HTR-8/SVneo (cell line): ENCODE data around the gene ADGRV1.
"Not testable (repeated sequence)": the region's sequence is repeated elsewhere in the genome, so short reads cannot be mapped to it uniquely, and the experiment has no call there.

ENCODE experiments used
- DNase-seq: peaks from one replicate; pipeline ENCODE4 v3.0.0; 2011; ENCODE audit warnings: low spot score, mixed read lengths; ENCODE audit not compliant: insufficient read length
- FAIRE-seq: peaks from 2 replicates; lab custom pipeline; 2011; peaks lifted over from hg19 to GRCh38; lab: Jason Lieb, UNC

The ADGRV1 gene

GRCh38 chr5:90800515-90800914 lies 241.9 kb downstream of the ADGRV1 start:
- FAIRE-seq = not testable (repeated sequence)

GRCh38 chr5:90802474-90803317 lies 244.1 kb downstream of the ADGRV1 start:
- peak; percentile 21 for DNase-seq
- FAIRE-seq = no peak

More at GRCh38 chr5:90800515-90800914, 241.9 kb downstream of the ADGRV1 start:
- not testable (repeated sequence) for DNase-seq

DNA sequence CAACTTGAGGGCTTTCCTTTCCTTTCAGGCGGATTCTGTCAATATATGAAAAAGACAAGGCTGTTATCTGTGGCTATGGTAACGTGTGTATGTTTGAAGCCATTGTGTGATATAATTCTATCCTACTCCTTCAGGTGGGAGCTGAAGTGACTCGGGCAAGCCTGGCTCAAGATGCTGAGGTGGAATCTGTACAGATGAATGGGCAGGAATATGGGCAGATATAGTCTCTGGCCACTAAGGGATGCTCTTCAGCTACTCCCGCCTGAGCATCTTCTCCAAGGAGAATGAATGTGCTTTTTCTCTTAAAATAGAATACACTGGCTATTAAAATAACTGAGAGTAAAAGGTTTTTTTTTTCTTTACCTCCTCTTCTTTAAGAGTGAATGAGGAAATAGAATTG lies 244.8 kb downstream of the ADGRV1 start:
- FAIRE-seq (no peak), DNase-seq (no peak)

GRCh38 chr5:90803876-90804275 lies 245.3 kb downstream of the ADGRV1 start:
- DNase-seq (no peak), FAIRE-seq (no peak)

DNA sequence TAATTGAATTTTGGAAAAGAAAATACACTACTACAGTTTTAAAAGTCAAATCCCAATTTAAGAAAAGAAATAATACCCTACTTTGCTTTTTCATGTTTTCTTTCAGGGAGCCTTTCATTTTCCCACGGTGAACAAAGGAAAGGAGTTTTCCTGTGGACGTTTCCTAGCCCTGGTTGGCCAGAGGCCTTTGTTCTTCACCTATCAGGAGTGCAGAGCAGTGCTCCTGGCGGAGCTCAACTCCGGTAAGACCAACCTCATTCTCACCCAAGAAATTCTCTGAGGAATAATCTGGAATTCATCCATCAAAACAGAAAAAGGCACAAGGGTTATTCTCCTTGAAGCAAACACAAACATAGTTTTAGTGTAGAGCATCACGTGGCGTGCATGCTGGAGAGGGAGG lies 248.9 kb downstream of the ADGRV1 start:
- FAIRE-seq = no peak
- no peak for DNase-seq

- no peak for DNase-seq
- no peak for FAIRE-seq
These were observed 250.9 kb downstream of the ADGRV1 start for GRCh38 chr5:90809311-90810056.

- FAIRE-seq = no peak
These were observed 251.6 kb downstream of the ADGRV1 start for GRCh38 chr5:90810211-90810610.

DNA sequence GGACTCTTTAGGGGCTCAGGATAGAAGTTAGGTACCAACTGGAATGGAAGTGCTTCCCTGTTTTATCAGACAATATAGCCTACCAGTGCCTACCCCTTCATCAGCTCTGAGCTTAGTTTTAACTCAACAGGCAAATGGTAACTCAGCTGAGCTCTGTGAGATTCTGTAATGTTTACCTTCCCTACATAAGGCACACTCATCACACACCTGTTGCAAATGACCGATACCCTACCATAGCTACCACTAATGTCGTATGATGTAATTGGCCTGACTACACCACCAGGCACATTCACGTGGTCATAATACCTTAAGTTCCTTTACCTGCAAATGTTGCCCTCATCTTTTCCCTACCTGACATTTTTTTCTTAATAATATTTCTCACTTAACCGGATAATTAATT lies 254.8 kb downstream of the ADGRV1 start:
- DNase-seq (no peak), FAIRE-seq (no peak)

More at GRCh38 chr5:90810211-90810610, 251.6 kb downstream of the ADGRV1 start:
- DNase-seq = no peak

DNA sequence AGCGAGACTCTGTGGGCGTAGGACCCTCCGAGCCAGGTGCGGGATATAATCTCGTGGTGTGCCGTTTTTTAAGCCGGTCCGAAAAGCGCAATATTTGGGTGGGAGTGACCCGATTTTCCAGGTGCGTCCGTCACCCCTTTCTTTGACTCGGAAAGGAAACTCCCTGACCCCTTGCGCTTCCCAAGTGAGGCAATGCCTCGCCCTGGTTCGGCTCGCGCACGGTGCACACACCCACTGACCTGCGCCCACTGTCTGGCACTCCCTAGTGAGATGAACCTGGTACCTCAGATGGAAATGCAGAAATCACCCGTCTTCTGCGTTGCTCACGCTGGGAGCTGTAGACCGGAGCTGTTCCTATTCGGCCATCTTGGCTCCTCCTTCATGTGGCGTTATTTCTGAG lies 263.5 kb downstream of the ADGRV1 start:
- DNase-seq, FAIRE-seq: not testable (repeated sequence)

DNA sequence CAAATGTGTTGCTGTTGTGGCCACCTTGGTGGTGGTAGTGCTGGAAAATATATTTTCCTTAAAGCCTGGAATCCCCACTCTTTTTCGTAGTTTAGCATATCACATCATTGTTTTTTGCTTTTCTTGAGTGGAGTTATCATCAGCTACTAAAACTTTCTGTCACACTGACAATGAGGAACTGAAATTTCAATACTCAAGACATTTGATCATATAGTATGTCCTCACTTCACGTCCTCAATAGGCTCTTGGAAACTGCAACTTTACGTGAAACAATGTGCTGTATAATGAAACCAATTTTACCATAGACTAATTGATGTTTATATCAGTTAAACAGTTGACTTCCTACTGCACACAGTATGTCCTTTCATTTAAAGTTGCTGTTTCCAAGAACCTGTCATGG lies 265.8 kb downstream of the ADGRV1 start:
- no peak for FAIRE-seq
- no peak for DNase-seq

- FAIRE-seq = no peak
- DNase-seq = no peak
These were observed 271.5 kb downstream of the ADGRV1 start for GRCh38 chr5:90830058-90830457.

GRCh38 chr5:90833753-90834152 lies 275.2 kb downstream of the ADGRV1 start:
- no peak for FAIRE-seq
- DNase-seq = no peak

GRCh38 chr5:90834711-90835110 lies 276.1 kb downstream of the ADGRV1 start:
- DNase-seq (no peak), FAIRE-seq (no peak)

- DNase-seq (no peak), FAIRE-seq (no peak)
These were observed 284.8 kb downstream of the ADGRV1 start for GRCh38 chr5:90843443-90843842.

DNA sequence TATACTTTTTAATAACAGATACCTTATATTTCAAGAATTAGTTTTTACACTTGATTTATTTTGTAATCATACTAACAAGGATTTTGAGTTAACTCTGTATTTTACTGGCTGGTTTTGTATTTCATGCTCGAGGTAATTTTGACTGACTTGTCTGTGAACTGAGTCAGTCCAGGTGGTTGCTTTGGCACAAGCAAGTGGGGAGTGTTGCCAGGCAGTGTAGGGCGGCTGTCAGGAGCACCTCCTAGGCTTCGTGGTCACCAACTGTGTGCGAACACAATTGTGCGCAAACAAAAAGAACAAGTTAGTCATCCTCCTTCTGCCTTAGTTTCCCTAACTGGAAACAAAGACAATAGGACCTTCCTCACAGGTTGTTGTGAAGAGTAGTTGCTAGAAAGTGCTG lies 286.3 kb downstream of the ADGRV1 start:
- no peak for DNase-seq
- no peak for FAIRE-seq

DNA sequence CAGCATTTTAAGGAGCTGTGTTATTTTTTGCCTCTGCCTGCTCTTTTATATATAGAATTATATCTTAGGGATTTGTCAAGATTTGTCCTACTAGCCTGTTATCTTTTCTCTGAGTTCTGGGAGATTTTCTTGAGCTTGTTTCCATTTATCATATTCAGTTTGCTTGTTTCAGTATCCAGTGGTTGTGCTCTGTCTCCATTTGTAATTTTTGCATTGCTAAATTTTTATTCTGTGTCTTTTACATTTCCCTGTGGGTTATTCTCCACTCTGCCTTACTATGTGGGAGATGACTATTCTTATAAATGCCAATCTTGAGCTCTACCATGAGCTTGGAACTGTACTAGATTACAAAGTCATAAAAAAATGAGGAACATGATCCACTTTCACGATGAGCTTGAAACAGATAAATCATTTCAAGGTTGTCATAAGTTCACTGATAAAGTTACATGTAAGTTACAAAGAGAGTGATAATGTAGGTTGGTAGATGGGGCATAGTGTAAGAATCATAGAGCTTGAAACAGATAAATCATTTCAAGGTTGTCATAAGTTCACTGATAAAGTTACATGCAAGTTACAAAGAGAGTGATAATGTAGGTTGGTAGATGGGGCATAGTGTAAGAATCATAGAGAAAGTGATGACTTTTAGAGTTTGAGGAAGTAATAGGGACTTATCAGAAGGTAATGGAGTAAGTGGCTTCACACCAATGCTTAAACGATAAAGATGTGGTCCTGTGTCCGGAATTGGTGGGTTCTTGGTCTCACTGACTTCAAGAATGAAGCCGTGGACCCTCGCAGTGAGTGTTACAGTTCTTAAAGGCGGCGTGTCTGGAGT lies 287.3 kb downstream of the ADGRV1 start:
- DNase-seq (no peak), FAIRE-seq (no peak)

DNA sequence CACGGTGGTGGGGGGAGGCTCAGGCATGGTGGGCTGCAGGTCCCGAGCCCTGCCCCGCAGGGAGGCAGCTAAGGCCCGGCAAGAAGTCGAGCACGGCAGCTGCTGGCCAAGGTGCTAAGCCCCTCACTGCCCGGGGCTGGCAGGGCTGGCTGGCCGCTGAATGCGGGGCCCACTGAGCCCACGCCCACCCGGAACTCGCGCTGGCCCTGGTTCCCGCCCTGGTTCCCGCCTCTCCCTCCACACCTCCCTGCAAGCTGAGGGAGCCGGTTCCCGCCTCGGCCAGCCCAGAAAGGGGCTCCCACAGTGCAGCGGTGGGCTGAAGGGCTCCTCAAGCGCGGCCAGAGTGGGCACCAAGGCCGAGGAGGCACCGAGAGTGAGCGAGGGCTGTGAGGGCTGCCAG lies 289.0 kb downstream of the ADGRV1 start:
- FAIRE-seq, DNase-seq: not testable (repeated sequence)

DNA sequence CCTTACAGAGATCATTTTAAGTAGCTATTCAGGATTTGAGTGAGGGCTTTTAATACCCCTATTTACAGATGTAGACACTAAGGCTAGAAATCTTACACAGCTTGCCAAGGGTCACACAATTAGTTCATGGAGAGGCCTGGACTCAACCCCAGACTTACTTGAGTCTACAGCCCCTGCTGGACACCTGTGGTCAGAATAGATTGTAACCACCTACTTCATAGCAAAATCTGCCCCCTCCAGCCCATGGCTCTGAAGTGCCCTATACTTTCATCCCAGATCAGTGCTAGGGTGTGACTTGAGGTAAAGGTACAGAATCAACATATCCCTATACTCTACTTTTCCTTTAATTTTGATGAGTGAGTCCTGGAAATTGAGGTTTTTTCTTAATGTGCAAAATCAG lies 291.3 kb downstream of the ADGRV1 start:
- DNase-seq (no peak), FAIRE-seq (no peak)

- no peak for FAIRE-seq
- no peak for DNase-seq
These were observed 293.9 kb downstream of the ADGRV1 start for GRCh38 chr5:90852531-90852930.

DNA sequence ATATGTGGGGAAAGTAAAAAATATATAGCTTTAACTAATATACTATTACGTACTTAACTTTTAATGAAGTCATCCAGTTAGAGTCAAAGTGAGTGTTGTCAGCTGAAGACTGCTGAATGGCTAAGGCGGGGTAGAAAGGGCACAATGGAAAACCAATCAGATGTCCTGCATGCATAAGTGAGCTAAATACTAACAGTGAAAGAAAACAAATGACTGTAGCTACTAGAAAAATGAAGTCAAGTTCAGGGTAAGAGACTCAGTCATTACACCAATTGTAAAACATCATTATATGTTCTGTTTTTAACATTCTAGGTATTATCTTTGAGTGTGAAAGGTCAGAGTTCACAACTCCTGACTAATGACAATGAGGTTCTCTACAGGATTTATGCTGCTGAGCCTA lies 295.2 kb downstream of the ADGRV1 start:
- FAIRE-seq (no peak), DNase-seq (no peak)
